HG03097 (cell line): ENCODE measurements around the gene PLPPR3.

Experiments
- ATAC-seq: cut with Tn5 transposase; IDR thresholded peaks from one replicate; pipeline ENCODE4 v1.9.1; 2021; ENCODE audit not compliant: unreplicated experiment, low FRiP score

Gene PLPPR3, protein sequence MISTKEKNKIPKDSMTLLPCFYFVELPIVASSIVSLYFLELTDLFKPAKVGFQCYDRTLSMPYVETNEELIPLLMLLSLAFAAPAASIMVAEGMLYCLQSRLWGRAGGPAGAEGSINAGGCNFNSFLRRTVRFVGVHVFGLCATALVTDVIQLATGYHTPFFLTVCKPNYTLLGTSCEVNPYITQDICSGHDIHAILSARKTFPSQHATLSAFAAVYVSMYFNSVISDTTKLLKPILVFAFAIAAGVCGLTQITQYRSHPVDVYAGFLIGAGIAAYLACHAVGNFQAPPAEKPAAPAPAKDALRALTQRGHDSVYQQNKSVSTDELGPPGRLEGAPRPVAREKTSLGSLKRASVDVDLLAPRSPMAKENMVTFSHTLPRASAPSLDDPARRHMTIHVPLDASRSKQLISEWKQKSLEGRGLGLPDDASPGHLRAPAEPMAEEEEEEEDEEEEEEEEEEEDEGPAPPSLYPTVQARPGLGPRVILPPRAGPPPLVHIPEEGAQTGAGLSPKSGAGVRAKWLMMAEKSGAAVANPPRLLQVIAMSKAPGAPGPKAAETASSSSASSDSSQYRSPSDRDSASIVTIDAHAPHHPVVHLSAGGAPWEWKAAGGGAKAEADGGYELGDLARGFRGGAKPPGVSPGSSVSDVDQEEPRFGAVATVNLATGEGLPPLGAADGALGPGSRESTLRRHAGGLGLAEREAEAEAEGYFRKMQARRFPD

GRCh38 chr19:821825-822503, at the start of gene PLPPR3:
PLPPR3 (minus strand) TSS chr19:821955; CDS start chr19:821559, 396 bp downstream.
- no peak for ATAC-seq

GRCh38 chr19:870963-871401, 49.2 kb upstream of the PLPPR3 start:
- ATAC-seq = no peak

DNA sequence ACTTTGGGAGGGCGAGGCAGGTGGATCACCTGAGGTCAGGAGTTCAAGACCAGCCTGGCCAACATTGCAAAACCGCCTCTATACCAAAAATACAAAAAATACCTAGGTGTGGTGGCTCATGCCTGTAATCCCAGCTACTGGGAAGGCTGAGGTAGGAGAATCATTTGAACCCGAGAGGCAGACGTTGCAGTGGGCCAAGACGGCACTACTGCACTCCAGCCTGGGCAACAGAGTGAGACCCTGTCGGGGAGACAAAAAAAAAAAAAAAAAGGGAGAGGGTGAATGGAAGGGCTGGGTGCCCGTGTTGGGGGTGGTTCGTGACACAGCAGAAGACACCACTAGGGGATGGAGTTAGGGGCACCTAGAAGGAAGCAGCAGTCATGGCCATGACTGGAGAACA, 48.6 kb upstream of the PLPPR3 start:
- no peak for ATAC-seq

DNA sequence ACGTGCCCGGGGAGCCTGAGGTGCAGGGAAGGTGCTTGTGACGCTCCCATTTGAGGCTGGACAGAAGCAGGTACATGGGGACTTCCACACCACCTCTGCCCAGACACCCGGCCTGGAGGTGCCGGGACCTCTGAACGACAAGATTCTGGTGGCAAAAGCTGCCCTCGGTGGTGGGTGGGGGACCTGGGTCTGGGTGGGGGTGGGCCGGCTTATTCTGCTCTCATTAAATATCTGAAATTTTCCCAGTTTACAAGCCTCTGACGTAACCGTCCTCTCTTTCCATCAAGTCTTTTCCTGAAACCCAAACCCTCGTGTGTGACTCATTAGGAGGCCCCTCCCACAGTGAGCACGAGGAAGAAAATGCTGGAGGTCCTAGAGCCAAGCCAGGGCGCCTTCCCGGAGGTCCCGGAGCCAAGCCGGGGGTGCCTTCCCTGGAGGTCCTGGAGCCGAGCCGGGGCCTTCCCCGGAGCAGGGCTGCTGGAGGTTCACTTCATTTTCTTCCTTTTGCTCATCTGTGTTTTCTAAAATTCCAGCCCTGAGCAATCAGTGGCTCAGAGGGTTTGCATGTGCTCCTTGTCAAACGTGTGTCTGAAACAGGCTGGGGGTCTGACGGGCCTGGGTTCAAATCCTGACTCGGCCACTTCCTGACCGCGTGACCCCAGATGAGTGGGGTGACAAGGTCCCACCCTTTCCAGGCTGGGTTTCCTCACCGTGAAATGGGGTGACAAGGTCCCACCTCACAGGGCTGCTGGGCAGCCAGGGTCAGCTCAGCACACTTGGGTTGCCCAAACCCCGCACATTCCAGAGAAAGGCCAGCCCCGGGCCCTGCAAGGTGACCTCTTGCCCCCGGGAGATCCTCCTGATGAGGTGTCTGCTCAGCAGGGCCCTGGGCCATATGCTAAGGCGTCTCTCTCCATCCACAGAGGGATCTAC, 47.8 kb upstream of the PLPPR3 start:
- no peak for ATAC-seq

DNA sequence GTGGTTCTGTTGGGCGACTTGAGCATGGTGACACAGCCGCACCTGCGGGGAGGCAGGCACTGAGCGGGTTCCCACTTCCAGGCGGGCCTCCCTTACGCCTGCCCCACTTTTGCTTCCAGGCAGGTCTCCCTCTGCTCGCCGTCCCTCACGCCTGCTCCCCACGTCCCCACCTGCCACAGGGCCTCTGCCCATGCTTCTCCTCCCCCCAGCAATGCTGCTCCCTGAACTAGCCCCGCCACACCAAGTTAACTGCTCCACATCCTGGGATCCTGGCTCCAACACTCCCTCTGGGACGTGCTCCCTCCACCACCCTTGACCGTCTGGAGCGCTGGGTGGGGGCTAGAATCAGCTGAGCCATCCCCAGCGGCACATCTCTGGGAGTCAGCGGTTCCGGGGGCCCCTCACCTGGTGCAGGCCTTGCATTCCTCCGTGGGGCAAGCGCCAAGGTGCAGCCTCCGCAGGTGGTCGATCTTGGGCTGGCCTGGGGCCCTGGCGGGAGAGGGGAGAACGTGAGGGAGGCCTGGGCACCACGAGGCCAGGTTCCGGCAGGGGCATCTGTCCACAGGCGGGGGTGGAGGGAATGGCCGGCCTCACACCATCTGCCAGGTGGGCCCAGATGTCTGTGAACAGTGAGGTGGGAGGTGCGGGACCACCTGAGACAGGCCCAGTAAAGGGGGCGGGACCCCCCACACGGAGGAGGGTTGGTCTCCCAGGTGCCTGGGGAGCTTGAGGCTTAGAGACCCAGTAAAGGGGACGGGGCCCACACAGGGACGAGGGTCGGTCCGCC, 46.9 kb upstream of the PLPPR3 start:
- no peak for ATAC-seq

DNA sequence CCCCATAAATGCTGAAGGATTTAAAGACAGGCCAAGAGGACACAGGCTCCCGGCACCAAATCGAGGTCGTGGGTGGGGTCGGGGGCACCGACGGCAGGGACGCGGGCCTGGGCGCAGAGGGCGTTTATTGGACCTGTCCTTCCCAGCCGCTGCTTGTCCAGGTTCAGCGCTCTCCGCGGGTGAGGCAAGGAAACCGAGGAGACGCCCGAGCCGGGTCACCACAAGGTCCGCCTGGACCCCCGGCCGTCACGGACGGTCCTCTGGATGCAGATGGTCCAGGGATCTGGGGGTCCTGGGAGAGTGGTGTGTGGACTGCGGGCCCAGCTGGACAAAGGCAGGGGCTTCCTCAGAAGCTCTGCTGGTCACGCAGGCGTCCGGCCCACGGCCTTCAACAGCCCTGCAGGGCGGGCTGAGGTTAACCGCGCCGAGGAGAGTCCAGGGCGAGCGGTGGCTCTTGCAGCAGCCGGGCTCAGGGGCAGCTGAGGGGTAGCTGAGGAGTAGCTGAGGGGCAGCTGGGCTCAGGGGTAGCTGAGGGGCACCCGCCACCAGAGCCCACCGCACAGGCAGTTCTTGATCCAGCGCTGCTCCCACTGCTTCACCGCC, 46.2 kb upstream of the PLPPR3 start:
- no peak for ATAC-seq

GRCh38 chr19:867301-867793, 45.6 kb upstream of the PLPPR3 start:
- ATAC-seq = no peak

- ATAC-seq = no peak
Observed at GRCh38 chr19:866769-867300, 45.1 kb upstream of the PLPPR3 start.

GRCh38 chr19:863315-863620, 41.5 kb upstream of the PLPPR3 start:
- no peak for ATAC-seq

DNA sequence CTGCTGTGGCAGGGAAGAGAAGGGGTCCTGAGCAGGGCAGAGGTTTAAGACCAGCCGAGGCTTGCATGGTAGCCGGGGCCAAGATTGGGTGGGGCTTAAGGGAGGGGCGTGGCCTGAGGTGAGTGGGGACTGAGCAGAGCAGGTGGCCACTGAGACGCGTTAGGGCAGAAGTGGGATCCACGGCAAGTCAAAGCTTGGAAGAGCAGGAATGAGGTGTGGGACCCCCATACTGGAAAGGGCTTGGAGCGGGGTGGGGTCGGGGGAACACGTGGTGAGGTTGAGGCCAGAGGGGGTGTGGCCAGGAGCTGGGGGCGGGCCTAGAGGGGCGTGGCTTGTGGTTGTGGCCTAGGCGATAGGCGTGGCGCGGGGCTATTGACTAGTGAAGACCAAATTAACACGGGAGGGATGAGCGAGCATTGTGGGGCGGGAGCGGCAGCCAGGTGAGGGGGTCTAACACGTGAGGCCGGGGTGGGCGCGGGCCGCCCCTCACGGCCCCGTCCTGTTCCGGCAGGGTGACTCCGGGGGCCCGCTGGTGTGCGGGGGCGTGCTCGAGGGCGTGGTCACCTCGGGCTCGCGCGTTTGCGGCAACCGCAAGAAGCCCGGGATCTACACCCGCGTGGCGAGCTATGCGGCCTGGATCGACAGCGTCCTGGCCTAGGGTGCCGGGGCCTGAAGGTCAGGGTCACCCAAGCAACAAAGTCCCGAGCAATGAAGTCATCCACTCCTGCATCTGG, 41.0 kb upstream of the PLPPR3 start:
- no peak for ATAC-seq

GRCh38 chr19:861756-862580, 40.2 kb upstream of the PLPPR3 start:
- no peak for ATAC-seq

DNA sequence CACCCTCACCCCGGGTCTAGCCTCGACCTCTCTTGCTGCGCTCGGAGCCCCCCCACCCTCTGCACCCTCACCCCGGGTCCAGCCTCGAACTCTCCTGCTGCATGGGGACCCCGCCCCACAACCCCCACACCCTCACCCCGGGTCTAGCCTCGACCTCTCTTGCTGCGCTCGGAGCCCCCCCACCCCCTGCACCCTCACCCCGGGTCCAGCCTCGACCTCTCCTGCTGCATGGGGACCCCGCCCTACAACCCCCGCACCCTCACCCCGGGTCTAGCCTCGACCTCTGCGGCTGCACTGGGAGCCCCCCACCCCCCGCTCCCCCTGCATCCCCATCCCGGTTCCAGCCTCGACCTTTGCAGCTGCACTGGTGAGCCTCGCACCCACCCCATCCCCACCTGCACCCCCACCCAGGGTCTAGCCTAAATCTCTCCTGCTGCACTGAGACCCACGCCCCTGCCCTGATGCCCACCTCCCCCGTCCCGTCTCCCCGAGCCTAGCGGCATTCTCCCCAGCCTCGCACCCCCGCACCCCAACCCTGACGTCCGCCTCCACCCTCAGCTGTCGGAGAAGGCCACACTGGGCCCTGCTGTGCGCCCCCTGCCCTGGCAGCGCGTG, 39.5 kb upstream of the PLPPR3 start:
- ATAC-seq = no peak

DNA sequence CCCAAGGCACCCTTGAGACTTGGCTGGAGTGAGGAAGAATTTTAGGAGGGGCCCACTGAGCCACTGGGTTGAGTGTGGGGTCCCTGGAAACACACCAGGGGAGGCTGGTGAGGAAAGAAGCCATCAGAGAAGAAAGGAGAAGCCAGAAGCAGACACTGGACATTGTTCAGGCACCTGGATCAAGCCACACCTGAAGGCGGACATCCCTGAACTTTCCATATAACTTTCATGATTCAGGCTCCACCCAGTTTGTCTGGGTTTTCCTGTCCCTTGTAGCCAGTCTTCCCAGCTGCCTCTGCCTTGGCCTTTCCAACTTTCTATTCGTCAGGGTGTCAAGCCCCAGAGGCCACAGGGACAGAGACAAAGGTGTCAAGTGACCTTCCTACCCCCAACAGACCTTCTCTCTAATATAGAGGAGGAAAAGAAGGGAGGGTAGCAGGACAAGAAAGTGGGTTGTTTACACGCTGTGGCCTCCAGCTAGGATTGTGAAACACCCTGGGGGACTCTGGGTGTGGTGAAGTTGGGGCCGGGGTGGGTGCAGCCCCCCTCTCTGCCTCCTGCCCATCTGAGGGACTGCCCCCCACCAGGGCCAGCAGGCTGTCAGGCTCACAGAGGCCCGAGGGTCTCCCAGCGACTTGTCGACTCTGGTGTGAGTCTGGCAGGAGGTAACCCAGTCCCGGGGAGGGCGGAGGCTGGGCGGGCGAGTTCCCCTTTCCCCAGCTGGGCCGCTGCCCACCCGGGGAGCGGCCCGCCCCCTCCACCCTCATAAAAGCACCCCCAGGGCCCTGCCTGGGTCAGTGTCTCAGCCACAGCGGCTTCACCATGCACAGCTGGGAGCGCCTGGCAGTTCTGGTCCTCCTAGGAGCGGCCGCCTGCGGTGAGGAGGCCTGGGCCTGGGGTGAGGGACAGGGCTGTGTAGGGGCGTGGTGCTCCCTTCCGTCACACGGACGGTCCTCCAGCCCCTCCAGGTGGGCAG, 37.4 kb upstream of the PLPPR3 start, which contains the start of gene CFD:
Gene CFD (plus strand): TSS at position 797 of the 976 bp plus-strand sequence. CDS start 26 bp downstream, at position 823.
- no peak for ATAC-seq

DNA sequence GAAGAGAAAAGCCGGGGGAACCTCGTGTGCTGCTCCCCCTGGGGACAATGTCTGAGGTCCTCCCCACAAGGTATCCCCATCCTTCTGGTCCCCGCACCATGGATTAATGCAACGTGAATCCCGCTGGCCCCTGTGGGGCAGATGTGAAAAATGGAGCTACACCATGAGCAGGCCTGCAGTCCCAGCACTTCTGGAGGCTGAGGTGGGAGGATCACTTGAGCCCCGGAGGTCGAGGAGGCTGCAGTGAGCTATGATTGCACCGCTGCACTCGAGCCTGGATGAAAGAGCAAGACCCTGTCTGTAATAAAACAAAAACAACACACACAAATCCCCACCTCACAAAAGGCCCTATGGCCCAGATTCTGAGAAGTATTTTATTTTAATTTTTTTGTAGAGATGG, 36.5 kb upstream of the PLPPR3 start:
- ATAC-seq = no peak

DNA sequence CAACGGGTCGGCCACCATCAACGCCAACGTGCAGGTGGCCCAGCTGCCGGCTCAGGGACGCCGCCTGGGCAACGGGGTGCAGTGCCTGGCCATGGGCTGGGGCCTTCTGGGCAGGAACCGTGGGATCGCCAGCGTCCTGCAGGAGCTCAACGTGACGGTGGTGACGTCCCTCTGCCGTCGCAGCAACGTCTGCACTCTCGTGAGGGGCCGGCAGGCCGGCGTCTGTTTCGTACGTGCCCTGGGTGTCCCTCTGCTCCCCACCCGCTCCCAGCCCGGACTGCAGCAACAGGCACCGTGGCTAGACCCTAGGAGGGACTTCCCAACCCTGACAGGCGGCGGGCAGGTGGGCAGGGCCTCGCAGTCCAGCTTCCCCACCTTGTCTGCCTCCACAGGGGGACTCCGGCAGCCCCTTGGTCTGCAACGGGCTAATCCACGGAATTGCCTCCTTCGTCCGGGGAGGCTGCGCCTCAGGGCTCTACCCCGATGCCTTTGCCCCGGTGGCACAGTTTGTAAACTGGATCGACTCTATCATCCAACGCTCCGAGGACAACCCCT, 33.9 kb upstream of the PLPPR3 start:
- no peak for ATAC-seq
